NCI-H187 (cell line): ENCODE data around the gene LYL1.

Experiments used
- DNase-seq, 2 experiments: peaks; one replicate each; lab custom pipeline; 2025; lab: John Stamatoyannopoulos, UW

The LYL1 gene

DNA sequence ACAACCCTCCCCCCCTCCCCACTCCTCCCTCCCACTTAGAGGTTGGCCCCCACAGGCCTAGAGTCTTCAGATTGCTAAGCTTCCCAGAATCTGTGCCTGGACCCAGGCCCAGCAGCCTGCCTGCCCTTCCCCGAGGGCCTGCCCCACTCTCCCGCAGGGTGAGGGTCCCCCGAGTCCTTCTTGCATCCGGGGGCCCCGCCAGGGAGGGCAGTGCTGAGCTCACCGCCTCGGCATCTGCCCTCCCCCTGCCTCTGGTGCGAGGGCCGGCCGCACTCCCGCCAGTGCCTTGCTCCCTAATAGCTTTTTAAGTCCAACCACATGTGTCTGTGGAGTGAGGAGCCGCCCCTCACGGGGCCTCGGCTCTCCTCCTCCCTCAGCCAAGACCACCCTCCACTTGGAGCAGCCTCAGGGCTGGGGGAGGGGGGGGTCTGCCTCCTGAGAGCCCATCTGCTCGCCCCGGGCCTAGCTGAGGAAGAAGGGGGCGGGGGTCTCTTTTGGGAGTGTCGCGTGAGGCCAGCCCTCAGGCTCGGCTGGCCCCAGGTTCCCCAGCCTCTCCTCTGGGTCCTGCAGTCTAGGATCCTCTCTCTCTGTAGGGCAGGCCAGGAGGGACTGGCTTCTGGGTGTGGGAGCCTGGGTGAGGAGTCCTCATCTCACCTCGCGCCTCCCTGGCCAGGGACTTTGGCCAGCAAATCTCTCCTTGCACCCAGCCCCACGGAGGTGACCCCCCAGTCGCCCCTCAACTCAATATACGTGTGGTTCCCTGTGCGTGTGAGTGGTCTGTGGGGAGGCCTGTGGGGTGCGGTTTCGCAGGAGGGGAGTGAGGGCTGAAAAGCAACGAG, 47.2 kb downstream of the LYL1 start:
- DNase-seq, result no peak

DNA sequence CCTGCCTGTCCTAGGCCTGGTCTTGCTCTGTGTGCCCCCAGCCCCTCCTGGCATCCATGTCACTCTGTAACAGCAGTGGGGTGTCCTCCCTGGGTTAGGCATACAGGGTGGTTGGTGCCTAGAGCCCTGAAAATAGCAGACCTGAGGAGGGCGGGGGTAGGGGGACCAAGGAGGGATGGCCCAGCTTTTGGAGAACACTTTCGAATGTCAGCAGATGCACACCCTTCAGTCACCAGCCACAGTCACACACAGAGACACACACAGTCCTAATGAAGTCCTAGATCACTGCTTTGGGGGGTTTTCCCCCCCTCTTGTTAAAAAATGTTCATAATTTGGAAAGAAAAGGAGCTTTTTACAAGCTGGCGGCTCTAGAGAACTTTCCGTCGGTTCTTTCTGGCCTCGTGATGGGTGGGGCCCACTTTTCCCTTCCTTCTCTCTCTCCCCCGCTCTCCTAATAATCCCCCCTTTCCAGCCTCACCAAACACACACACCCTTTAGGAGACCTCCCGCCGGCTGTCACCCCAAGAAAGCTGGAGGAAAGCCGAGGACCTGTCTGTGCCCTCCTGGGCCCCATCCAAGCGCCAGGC, 47.9 kb downstream of the LYL1 start:
- no peak for DNase-seq

DNA sequence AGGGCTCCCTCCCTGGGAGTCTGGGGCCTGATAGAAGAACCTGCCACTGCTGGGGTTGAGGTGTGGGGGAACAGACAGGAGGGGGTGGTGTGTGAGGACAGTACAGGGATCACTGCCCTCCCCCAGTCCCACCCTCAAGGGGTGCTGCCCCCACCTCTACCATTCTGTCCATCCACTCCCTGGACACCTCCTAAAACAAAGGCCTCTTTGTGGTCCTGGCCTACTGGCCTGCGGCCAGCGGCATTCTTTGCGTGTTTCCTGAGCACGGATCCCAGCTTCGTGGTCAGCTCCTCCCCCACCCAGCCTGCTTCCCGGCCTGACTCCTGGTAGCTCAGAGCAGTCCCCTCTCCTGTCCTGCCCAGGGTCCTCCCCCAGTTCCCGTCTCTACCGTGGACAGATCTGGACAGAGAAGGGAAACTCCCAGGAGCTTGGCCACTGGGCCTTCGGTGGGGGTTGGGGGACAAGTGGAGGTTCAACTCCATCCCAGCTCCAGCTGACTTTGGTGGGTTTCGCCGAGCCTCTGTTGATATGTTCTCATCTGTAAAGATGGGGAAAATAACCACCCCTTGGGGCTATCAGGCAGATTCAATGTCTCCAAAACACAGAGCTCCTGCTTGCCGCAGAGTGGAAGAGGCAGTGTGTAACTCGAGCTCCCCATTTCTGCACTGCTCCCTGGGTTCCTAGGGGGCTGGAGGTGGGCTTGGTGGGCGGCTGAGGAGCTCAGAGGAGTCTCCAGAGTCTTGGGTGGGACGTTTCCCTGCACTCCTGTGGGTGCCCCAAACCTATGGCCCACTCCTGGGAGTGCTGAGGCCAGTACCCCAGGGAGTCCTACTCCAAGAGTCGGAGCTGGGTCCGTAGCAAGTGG, 48.7 kb downstream of the LYL1 start:
- DNase-seq, result no peak

DNA sequence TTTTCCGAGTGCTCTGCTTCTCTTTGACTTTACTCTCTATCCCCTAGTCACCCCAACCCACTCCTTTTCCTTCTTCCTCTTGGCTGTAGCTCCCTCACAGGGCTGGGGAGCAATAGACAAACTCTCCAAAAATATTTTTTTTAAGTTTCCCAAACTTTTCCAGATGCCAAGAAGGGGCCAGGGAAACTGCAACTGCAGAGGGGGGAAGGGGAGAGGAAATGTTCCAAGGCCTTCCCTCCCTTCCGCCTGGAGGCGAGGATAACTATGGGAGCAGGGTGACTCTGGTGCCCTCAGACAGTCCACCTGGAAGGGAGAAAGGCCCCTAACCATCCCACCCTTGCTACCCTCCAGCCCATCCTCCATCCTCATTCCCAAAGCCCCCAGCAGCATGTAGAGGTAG, 49.4 kb downstream of the LYL1 start:
- no peak for DNase-seq

DNA sequence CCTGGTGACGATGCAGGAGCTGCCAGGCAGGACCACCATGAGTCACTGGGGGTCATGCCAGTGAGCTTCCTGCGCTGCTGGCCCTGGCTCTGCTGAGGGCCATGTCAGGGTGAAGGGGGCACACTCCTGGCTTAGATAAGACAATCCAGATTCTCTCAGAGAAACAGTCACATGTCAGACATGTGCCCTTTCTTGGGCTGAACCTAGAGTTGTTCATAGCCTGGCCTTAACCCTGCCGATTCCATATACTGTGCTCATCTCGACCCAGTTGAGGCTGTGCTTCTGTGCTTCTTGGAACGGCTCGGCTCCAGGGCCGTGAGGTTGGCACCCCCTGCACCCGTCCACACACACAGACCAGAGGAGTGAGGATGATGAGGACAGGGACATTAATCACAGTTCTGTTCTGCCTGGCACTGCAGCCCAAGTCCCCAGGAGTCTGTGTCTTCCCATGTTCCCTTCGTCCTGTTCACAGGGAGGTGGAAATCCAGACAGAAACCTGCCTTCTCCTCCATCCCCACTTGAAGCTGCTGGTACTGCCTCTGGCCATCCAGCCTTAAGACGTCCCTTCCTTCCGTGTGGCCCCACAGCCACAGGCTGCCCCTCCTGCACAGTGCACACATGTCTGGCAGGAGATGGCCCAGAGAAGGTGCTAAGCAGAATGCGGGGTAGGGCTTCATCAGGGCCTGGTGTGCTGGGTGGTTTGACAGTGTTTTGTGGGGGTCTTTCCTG, 50.0 kb downstream of the LYL1 start:
- DNase-seq, result no peak

DNA sequence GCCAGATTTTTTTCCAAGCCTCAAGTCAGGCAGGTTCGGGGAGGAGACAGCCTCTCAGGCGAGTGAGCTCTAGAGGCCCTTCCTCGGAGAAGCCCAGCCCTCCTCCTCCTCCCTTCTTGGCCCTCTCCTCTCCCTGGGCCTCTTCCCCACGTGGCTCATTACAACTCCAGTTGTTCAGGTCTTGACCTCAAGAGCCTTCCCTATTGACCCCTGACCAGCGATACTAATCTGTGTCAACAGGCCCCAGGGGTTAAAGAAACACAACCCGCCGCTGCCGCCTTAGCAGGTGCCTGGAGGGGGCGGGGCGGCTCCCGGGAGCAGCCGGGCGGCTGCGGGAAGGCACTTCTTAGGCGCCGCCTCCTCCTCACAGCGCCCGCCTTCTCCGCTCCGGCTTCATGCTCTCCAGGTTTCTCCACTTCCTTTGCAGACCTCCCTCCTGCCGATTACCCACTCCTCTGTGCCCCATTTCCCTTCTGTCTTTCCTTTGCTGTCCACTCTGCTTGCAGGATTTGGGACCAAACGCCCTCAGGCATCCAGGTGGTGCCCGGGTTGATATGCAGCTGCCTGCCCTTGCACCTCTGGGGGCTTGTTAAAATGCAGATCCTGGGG, 51.0 kb downstream of the LYL1 start:
- DNase-seq, result peak; percentile 49 to 58

DNA sequence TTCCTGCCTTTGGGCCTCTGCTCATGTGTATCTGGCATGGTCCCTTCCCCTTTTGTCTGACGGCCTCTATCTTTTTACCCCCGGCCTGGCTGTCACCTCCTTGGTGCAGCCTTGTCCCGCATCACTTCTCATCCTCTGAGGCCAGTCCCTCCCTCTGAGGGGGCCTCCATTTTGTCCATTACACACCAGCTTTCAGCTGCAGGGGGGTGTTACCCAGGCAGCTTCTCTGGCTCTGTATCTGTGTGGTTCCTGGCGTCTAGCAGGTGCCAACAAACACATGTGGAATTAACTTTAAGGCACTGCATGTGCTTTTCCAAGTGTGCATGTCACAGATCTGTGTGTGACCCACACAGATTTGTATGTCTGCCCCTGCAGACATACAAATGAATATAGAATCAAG, 52.4 kb downstream of the LYL1 start:
- no peak for DNase-seq
